OCI-LY7 (cell line): ENCODE measurements around the gene TANC1. TPM values are rescaled to one million over a fixed set of nuclear protein-coding genes. Genes with fewer than 3 reads are reported as not detected.

ENCODE experiments used
- BruUV-seq: library from RNA; stranded (reverse); fragments of 400-500 nt; replicated peaks from 2 replicates; lab custom pipeline; 2021; lab: Mats Ljungman, UMichigan
- CTCF ChIA-PET: fragments of 300-600 bp; sonication (Branson Sonifier 250); formaldehyde crosslinking; loops from one replicate; lab custom pipeline; 2022; ENCODE audit warnings: antibody characterized with exemption; ENCODE audit not compliant: unreplicated experiment; lab: Charles Lee
- POLR2A ChIA-PET: fragments of 300-600 bp; sonication (Branson Sonifier 250); formaldehyde crosslinking; loops from one replicate; lab custom pipeline; 2022; ENCODE audit warnings: antibody characterized with exemption; lab: Charles Lee
- DNase-seq: peaks from one replicate; pipeline ENCODE4 v3.0.0-alpha.2; 2015; ENCODE audit warnings: low spot score
- H2AFZ ChIP-seq: fragments of 200-600 bp; sonication (generic), shearing (Covaris generic); 2 replicates; pipeline ENCODE4 v1.6.1; 2014; ENCODE audit warnings: mild to moderate bottlenecking, antibody characterized with exemption, low read length, moderate library complexity
- H3K27ac ChIP-seq: fragments of 200-600 bp; sonication (generic); 2 replicates; pipeline ENCODE4 v1.5.1; 2014; ENCODE audit warnings: mixed run types, low read depth, mild to moderate bottlenecking, moderate library complexity, low read length, inconsistent platforms; ENCODE audit not compliant: poor library complexity, severe bottlenecking
- H3K36me3 ChIP-seq: fragments of 200-600 bp; sonication (generic); 2 replicates; pipeline ENCODE4 v1.6.1; 2014; ENCODE audit warnings: mild to moderate bottlenecking, antibody characterized with exemption, low read length, moderate library complexity, mixed read lengths; ENCODE audit not compliant: insufficient read depth
- H3K4me1 ChIP-seq: fragments of 200-600 bp; sonication (generic); 2 replicates; pipeline ENCODE4 v1.5.1; 2014; ENCODE audit warnings: mild to moderate bottlenecking, low read length; ENCODE audit not compliant: insufficient read depth, poor library complexity, severe bottlenecking
- H3K4me2 ChIP-seq: fragments of 200-600 bp; sonication (generic); 2 replicates; pipeline ENCODE4 v1.6.1; 2014; ENCODE audit warnings: mild to moderate bottlenecking, low read length
- H3K4me3 ChIP-seq: fragments of 200-600 bp; sonication (generic); 2 replicates; pipeline ENCODE4 v1.5.1; 2014; ENCODE audit warnings: mild to moderate bottlenecking, low read depth, low read length; ENCODE audit not compliant: poor library complexity, severe bottlenecking
- H3K79me2 ChIP-seq: fragments of 200-600 bp; sonication (generic); 2 replicates; pipeline ENCODE4 v1.6.1; 2016; ENCODE audit warnings: low read depth, mild to moderate bottlenecking, low read length, moderate library complexity, mixed read lengths; ENCODE audit not compliant: insufficient read depth
- H3K9me2 ChIP-seq: fragments of 200-600 bp; sonication (generic); 2 replicates; pipeline ENCODE4 v1.6.1; 2016; ENCODE audit warnings: mild to moderate bottlenecking, low read length, mixed read lengths; ENCODE audit not compliant: insufficient read depth
- H3K9me3 ChIP-seq: fragments of 200-600 bp; sonication (generic); 2 replicates; pipeline ENCODE4 v1.6.1; 2014; ENCODE audit warnings: mild to moderate bottlenecking, mixed run types, low read length, mixed read lengths
- H4K20me1 ChIP-seq: fragments of 200-600 bp; sonication (generic); 2 replicates; pipeline ENCODE4 v1.6.1; 2014; ENCODE audit warnings: mild to moderate bottlenecking, antibody characterized with exemption, low read length, moderate library complexity, mixed read lengths; ENCODE audit not compliant: insufficient read depth
- CTCF ChIP-seq: fragments of 200-600 bp; sonication (generic); conservative IDR thresholded peaks from 2 replicates; pipeline ENCODE4 v1.5.1; 2014; ENCODE audit warnings: mild to moderate bottlenecking, antibody characterized with exemption, low read length, moderate library complexity, mixed read lengths
- EZH2phosphoT487 ChIP-seq: fragments of 200-600 bp; sonication (generic); IDR thresholded peaks from 2 replicates; pipeline ENCODE4 v1.6.1; 2018; ENCODE audit warnings: low read depth, borderline replicate concordance, mild to moderate bottlenecking, mixed run types, antibody characterized with exemption, low read length, moderate library complexity, mixed read lengths
- intact Hi-C: fragments of 100-400 bp; cut with micrococcal nuclease; formaldehyde crosslinking; loops from one replicate; pipeline ENCODE4 v1.10.0; 2022; ENCODE audit not compliant: unreplicated experiment
- total RNA-seq, 2 experiments: library from RNA; depleted of rRNA in 1 of 2; stranded (reverse); fragments of >200 nt in 1 of 2; shearing (Covaris generic) in 1 of 2; gene quantifications; 2 replicates each; pipeline ENCODE4 v1.2.3, GENCODE V29; 2014 to 2022

The TANC1 gene
- total RNA-seq, 2 experiments from 2014 or later = 0.04 TPM; not detected in 1

- Histone ChIP-seq H3K4me3 (no peak overlapping the region), H3K36me3 (no peaks in the 10 kb centered on the region), H3K9me2 (no peaks in the 10 kb centered on the region), H3K79me2 (no peaks in the 10 kb centered on the region), H3K27ac (no peak overlapping the region), H3K4me1 (no peaks in the 10 kb centered on the region), H3K9me3 (no peaks in the 10 kb centered on the region), H2AFZ (no peak overlapping the region), H3K4me2 (no peak overlapping the region), H4K20me1 (no peaks in the 10 kb centered on the region)
- DNase-seq = no peak
- ChIA-PET CTCF (no interaction called here), POLR2A (no interaction called here)
- no peak for TF ChIP-seq EZH2phosphoT487
- no peak for TF ChIP-seq CTCF
- no TSS peak for BruUV-seq
- intact Hi-C loops = no loop called here
Measured at GRCh38 chr2:159015823-159016222, 47.4 kb downstream of the TANC1 start.

DNA sequence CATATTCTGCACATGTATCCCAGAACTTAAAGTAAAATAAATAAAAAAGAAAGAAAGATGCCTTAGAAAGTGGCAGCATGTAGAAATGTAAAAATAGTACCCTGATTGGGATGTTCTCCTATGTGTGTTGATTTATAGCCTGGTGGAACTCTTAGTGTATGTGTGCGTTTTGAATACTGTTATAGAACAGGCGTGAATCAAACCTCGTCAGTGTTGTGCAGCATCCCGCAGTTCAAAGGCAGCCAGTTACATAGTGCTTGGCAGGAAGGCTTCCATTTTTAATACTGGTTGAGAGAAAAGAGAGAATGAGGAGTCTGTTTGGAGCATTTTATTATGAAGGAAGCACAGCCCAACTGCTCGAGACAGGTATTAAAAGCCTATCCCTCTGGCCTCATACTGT is 49.4 kb downstream of the TANC1 start:
- Histone ChIP-seq H4K20me1 (no peaks in the 10 kb centered on the region), H3K27ac (no peak overlapping the region), H3K4me3 (no peak overlapping the region), H3K9me3 (no peaks in the 10 kb centered on the region), H3K4me1 (no peaks in the 10 kb centered on the region), H3K4me2 (no peak overlapping the region), H3K9me2 (no peaks in the 10 kb centered on the region), H3K36me3 (no peaks in the 10 kb centered on the region), H3K79me2 (no peaks in the 10 kb centered on the region), H2AFZ (no peak overlapping the region)
- ChIA-PET POLR2A (no interaction called here), CTCF (no interaction called here)
- intact Hi-C loops = no loop called here
- DNase-seq = no peak
- BruUV-seq = no TSS peak
- TF ChIP-seq CTCF (no peak), EZH2phosphoT487 (no peak)

DNA sequence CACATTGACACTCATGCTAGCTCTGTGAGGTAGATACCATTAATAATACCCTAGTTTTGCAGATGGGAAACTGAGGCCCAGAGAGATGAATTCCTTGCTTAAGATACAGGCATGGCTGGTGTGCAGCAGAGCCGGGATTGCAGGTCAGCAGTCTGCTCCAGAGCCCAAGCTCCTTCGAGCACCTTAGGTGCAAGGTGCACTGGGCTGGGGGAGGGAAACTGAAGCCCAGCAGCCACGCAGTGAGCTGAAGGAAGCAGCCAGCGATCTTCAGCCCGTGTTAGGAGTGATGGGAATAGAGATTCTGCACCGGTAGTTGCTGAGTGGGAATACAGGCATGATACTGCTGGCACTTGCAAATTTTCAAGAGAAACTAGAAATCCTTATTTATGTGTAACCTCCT is 50.6 kb downstream of the TANC1 start:
- H3K36me3 ChIP-seq = no peaks in the 10 kb centered on the region
- intact Hi-C loops = no loop called here
- POLR2A ChIA-PET = no interaction called here
- H3K9me3 ChIP-seq = no peaks in the 10 kb centered on the region
- H3K27ac ChIP-seq = no peak overlapping the region
- no peaks in the 10 kb centered on the region for H3K79me2 ChIP-seq
- no peak overlapping the region for H2AFZ ChIP-seq
- BruUV-seq = no TSS peak
- H3K9me2 ChIP-seq = no peaks in the 10 kb centered on the region
- DNase-seq = no peak
- no peaks in the 10 kb centered on the region for H3K4me1 ChIP-seq
- no peak overlapping the region for H3K4me3 ChIP-seq
- CTCF ChIA-PET = no interaction called here
- no peak for TF ChIP-seq EZH2phosphoT487
- no peak for TF ChIP-seq CTCF
- H3K4me2 ChIP-seq = no peak overlapping the region
- no peaks in the 10 kb centered on the region for H4K20me1 ChIP-seq
